GM19239 (cell line): ENCODE data around the gene AVP.
A peak's percentile ranks its signal among the peaks of the same experiment; 100 is the strongest.

ENCODE experiments used
- DNase-seq: peaks from one replicate; pipeline ENCODE4 v3.0.0; 2011; ENCODE audit warnings: low spot score; ENCODE audit not compliant: insufficient read length
- FAIRE-seq: peaks from 2 replicates; lab custom pipeline; 2011; peaks lifted over from hg19 to GRCh38; lab: Jason Lieb, UNC

Gene AVP

GRCh38 chr20:3111507-3111906 is 27.0 kb upstream of the AVP start:
- FAIRE-seq: no peak
- no peak for DNase-seq

- no peak for DNase-seq
- FAIRE-seq: no peak
Measured at GRCh38 chr20:3109350-3110302, 25.1 kb upstream of the AVP start.

GRCh38 chr20:3107464-3108025 is 23.0 kb upstream of the AVP start:
- FAIRE-seq (no peak), DNase-seq (no peak)

GRCh38 chr20:3106658-3107463 is 22.3 kb upstream of the AVP start:
- DNase-seq (no peak), FAIRE-seq (no peak)

GRCh38 chr20:3106185-3106584 is 21.7 kb upstream of the AVP start:
- FAIRE-seq (no peak), DNase-seq (no peak)

GRCh38 chr20:3105256-3106137 is 21.0 kb upstream of the AVP start:
- DNase-seq (no peak), FAIRE-seq (no peak)

GRCh38 chr20:3103369-3104032 is 19.0 kb upstream of the AVP start:
- no peak for FAIRE-seq

GRCh38 chr20:3102575-3103368 is 18.2 kb upstream of the AVP start:
- DNase-seq (no peak), FAIRE-seq (no peak)

More at GRCh38 chr20:3103369-3104032, 19.0 kb upstream of the AVP start:
- no peak for DNase-seq

GRCh38 chr20:3101737-3102574 is 17.4 kb upstream of the AVP start:
- FAIRE-seq: peak; percentile 64
- DNase-seq: no peak

GRCh38 chr20:3101251-3101650 is 16.7 kb upstream of the AVP start:
- DNase-seq (no peak), FAIRE-seq (no peak)

GRCh38 chr20:3100480-3100879 is 16.0 kb upstream of the AVP start:
- DNase-seq: no peak
- no peak for FAIRE-seq

GRCh38 chr20:3094848-3095629 is 10.5 kb upstream of the AVP start:
- no peak for DNase-seq
- no peak for FAIRE-seq

- FAIRE-seq: no peak
- DNase-seq: no peak
Measured at GRCh38 chr20:3093861-3094361, 9.4 kb upstream of the AVP start.

GRCh38 chr20:3092611-3093379 is 8.3 kb upstream of the AVP start:
- no peak for DNase-seq
- FAIRE-seq: no peak

GRCh38 chr20:3090565-3090964 is 6.0 kb upstream of the AVP start:
- FAIRE-seq (no peak), DNase-seq (no peak)

- FAIRE-seq (no peak), DNase-seq (no peak)
Measured at GRCh38 chr20:3088031-3088430, 3.5 kb upstream of the AVP start.
